Trophoblast cell (in vitro differentiated cells and primary cell): ENCODE measurements around the gene CLEC17A.

Source experiments
- DNase-seq, 2 donors: peaks; one replicate each; pipeline ENCODE4 v3.0.0-alpha.2; 2016
- H2AFZ ChIP-seq: 2 replicates; pipeline ENCODE4 v1.6.1; 2013; ENCODE audit warnings: low read length, moderate library complexity, mild to moderate bottlenecking; ENCODE audit not compliant: insufficient read depth, poor library complexity
- H2AK5ac ChIP-seq: 2 replicates; pipeline ENCODE4 v1.6.1; 2013; ENCODE audit warnings: mild to moderate bottlenecking, low read length
- H2BK120ac ChIP-seq: 2 replicates; pipeline ENCODE4 v1.6.1; 2013; ENCODE audit warnings: low read length, mild to moderate bottlenecking, moderate library complexity; ENCODE audit not compliant: insufficient read depth, poor library complexity
- H2BK12ac ChIP-seq: 2 replicates; pipeline ENCODE4 v1.6.1; 2013; ENCODE audit warnings: mild to moderate bottlenecking, low read length, moderate library complexity
- H2BK5ac ChIP-seq: 2 replicates; pipeline ENCODE4 v1.6.1; 2013; ENCODE audit warnings: low read length, low read depth, moderate library complexity, mild to moderate bottlenecking; ENCODE audit not compliant: poor library complexity
- H3K14ac ChIP-seq: 2 replicates; pipeline ENCODE4 v1.6.1; 2013; ENCODE audit warnings: mild to moderate bottlenecking, low read length
- H3K18ac ChIP-seq: 2 replicates; pipeline ENCODE4 v1.6.1; 2013; ENCODE audit warnings: mild to moderate bottlenecking, low read length
- H3K23ac ChIP-seq: 2 replicates; pipeline ENCODE4 v1.6.1; 2013; ENCODE audit warnings: low read length
- H3K27ac ChIP-seq: 2 replicates; pipeline ENCODE4 v1.5.1; 2013; ENCODE audit warnings: low read depth, mild to moderate bottlenecking, inconsistent platforms, low read length, moderate library complexity
- H3K27me3 ChIP-seq: 2 replicates; pipeline ENCODE4 v1.6.1; 2013; ENCODE audit warnings: inconsistent platforms, mild to moderate bottlenecking, low read length, moderate library complexity; ENCODE audit not compliant: insufficient read depth
- H3K36me3 ChIP-seq, 2 experiments: 1 replicate in 1 of 2; 2 replicates in 1 of 2; pipeline ENCODE4 v1.6.1; 2013; ENCODE audit warnings: low read length in 2 of 2, mild to moderate bottlenecking in 2 of 2, moderate library complexity in 1 of 2; ENCODE audit not compliant: insufficient read depth in 2 of 2, control insufficient read depth in 1 of 2
- H3K4ac ChIP-seq: 2 replicates; pipeline ENCODE4 v1.6.1; 2013; ENCODE audit warnings: low read depth, mild to moderate bottlenecking, low read length, moderate library complexity
- H3K4me1 ChIP-seq, 2 experiments: 1 replicate in 1 of 2; 2 replicates in 1 of 2; pipeline ENCODE4 v1.6.1; 2013; ENCODE audit warnings: low read length in 2 of 2, mild to moderate bottlenecking in 2 of 2, moderate library complexity in 1 of 2; ENCODE audit not compliant: insufficient read depth in 2 of 2, control insufficient read depth in 1 of 2
- H3K4me2 ChIP-seq: 2 replicates; pipeline ENCODE4 v1.6.1; 2013; ENCODE audit warnings: inconsistent platforms, mild to moderate bottlenecking, low read length, moderate library complexity
- H3K4me3 ChIP-seq: 2 replicates; pipeline ENCODE4 v1.5.1; 2013; ENCODE audit warnings: mild to moderate bottlenecking, low read depth, low read length, inconsistent platforms
- H3K79me1 ChIP-seq: one replicate; pipeline ENCODE4 v1.6.1; 2013; ENCODE audit warnings: low read length
- H3K79me2 ChIP-seq: 2 replicates; pipeline ENCODE4 v1.6.1; 2013; ENCODE audit warnings: low read length, mild to moderate bottlenecking; ENCODE audit not compliant: control insufficient read depth, insufficient read depth, poor library complexity
- H3K9ac ChIP-seq: 2 replicates; pipeline ENCODE4 v1.6.1; 2013; ENCODE audit warnings: mild to moderate bottlenecking, low read length
- H3K9me3 ChIP-seq: 2 replicates; pipeline ENCODE4 v1.6.1; 2013; ENCODE audit warnings: low read depth, mild to moderate bottlenecking, control low read depth, inconsistent platforms, low read length; ENCODE audit not compliant: insufficient read depth
- H4K12ac ChIP-seq: 2 replicates; pipeline ENCODE4 v1.6.1; 2013; ENCODE audit warnings: low read depth, mild to moderate bottlenecking, low read length, moderate library complexity
- H4K8ac ChIP-seq: 2 replicates; pipeline ENCODE4 v1.6.1; 2013; ENCODE audit warnings: low read depth, mild to moderate bottlenecking, low read length, moderate library complexity
- H4K91ac ChIP-seq: one replicate; pipeline ENCODE4 v1.6.1; 2013; ENCODE audit warnings: low read depth, mild to moderate bottlenecking, low read length, moderate library complexity
- WGBS: extraction: QIAGEN DNeasy Blood & Tissue Kit; methylation state at CpG from one replicate; pipeline ENCODE4 v1.1.7; 2013; ENCODE audit warnings: missing lambda C conversion rate; ENCODE audit not compliant: insufficient read length, insufficient coverage; ENCODE audit errors: extremely low coverage; 5-methylcytosine and 5-hydroxymethylcytosine counted together

CLEC17A gene

DNA sequence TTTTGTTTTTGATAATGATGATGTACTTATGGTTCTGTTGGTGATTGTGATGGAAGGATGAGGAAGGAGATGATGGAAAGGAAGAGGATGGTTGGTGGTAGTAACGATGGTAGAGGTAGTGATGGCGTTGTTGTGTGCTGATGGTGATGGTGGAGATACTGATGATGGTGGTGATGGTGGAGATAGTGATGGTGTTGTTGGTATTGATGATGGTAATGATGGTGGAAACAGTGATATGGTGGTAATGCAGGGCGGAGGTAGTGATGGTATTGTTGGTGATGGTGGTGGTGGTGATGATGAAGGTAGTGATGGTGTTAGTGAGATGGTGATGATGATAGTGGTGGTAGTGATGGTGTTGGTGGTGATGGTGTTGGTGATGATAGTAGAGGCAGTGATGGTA lies 12.7 kb downstream of the CLEC17A start:
- H2AFZ ChIP-seq, result no peak overlapping the region
- H3K23ac ChIP-seq, result no peak overlapping the region
- no peak overlapping the region for H3K18ac ChIP-seq
- H4K8ac ChIP-seq, result no peak overlapping the region
- no peak overlapping the region for H4K91ac ChIP-seq
- H3K14ac ChIP-seq, result no peak overlapping the region
- peaks cover 40% of the 10 kb centered on the region for H3K9me3 ChIP-seq
- H3K79me2 ChIP-seq, result no peaks in the 10 kb centered on the region
- H3K4ac ChIP-seq, result no peak overlapping the region
- H3K4me1 ChIP-seq, result no peaks in the 10 kb centered on the region
- H3K27ac ChIP-seq, result no peak overlapping the region
- H2BK5ac ChIP-seq, result no peak overlapping the region
- no peak overlapping the region for H3K9ac ChIP-seq
- H2AK5ac ChIP-seq, result no peak overlapping the region
- H3K4me3 ChIP-seq, result no peak overlapping the region
- no peak overlapping the region for H2BK120ac ChIP-seq
- no peaks in the 10 kb centered on the region for H3K36me3 ChIP-seq
- no peak overlapping the region for H4K12ac ChIP-seq
- no peak for DNase-seq
- no peak overlapping the region for H2BK12ac ChIP-seq
- WGBS, result 100% methylated on average over 1 of the region's 3 CpGs
- H3K79me1 ChIP-seq, result no peaks in the 10 kb centered on the region
- H3K4me2 ChIP-seq, result no peak overlapping the region
- H3K27me3 ChIP-seq, result no peaks in the 10 kb centered on the region

DNA sequence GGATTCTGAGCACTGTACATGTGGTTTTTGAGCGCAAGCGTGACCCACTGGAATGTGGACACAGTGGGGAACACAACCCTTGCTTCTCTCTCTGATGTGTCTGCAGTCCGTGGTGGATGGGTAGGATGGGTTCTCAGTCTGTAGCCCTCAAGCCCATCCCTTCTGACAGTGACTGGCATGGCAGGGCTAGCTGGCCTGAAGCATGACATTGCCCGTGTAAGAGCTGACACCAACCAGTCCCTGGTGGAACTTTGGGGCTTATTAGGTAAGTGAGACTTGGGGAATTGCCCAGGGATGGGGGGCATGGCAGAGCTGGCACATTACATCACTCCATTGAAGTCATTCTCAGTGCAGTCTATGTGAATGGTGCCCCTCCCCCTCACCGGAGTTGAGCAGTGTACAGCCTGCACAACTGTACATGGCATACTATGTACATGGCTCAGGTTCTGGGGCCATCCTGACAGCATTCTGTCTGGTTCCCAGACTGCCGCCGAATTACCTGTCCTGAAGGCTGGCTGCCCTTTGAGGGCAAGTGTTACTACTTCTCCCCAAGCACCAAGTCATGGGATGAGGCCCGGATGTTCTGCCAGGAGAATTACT lies 16.8 kb downstream of the CLEC17A start:
- no peaks in the 10 kb centered on the region for H3K79me1 ChIP-seq
- no peak overlapping the region for H2BK5ac ChIP-seq
- H2AFZ ChIP-seq, result no peak overlapping the region
- H4K91ac ChIP-seq, result no peak overlapping the region
- H3K14ac ChIP-seq, result no peak overlapping the region
- no peak overlapping the region for H3K4me2 ChIP-seq
- H3K4ac ChIP-seq, result no peak overlapping the region
- no peaks in the 10 kb centered on the region for H3K36me3 ChIP-seq
- no peaks in the 10 kb centered on the region for H3K27me3 ChIP-seq
- H3K4me3 ChIP-seq, result no peak overlapping the region
- no peaks in the 10 kb centered on the region for H3K79me2 ChIP-seq
- no peak overlapping the region for H3K9ac ChIP-seq
- no peak overlapping the region for H2BK12ac ChIP-seq
- DNase-seq, result no peak
- H3K18ac ChIP-seq, result no peak overlapping the region
- peaks cover 38% of the 10 kb centered on the region for H3K9me3 ChIP-seq
- H3K4me1 ChIP-seq, result no peaks in the 10 kb centered on the region
- no peak overlapping the region for H4K12ac ChIP-seq
- H2BK120ac ChIP-seq, result no peak overlapping the region
- no CpG with 5 or more reads among the region's 8 CpGs for WGBS
- no peak overlapping the region for H3K27ac ChIP-seq
- H4K8ac ChIP-seq, result no peak overlapping the region
- no peak overlapping the region for H3K23ac ChIP-seq
- no peak overlapping the region for H2AK5ac ChIP-seq

DNA sequence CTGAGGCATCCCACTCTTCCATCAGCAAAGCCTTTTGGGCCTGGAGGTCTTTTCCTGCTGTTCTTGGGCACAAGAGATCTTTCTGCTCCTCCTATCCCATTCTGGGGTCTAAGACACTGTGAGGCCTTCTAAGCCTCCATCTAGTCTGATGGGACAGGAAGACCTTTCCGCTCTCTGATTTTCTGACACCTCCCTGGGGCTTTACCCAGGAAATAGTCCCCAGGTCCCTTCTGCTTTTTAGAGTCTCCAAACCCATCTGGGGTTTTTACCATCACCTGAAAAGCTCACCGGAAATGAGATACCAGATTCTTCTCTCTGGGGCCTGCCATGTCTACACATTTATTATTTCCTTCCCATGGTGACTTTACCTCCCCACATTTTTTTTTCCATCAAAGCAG lies 21.1 kb downstream of the CLEC17A start:
- H2BK120ac ChIP-seq, result no peak overlapping the region
- H3K14ac ChIP-seq, result no peak overlapping the region
- H3K4me3 ChIP-seq, result no peak overlapping the region
- H3K27me3 ChIP-seq, result no peaks in the 10 kb centered on the region
- H2BK12ac ChIP-seq, result no peak overlapping the region
- H3K36me3 ChIP-seq, result no peaks in the 10 kb centered on the region
- no peak overlapping the region for H2BK5ac ChIP-seq
- H3K4me2 ChIP-seq, result no peak overlapping the region
- no peak overlapping the region for H3K23ac ChIP-seq
- H3K27ac ChIP-seq, result no peak overlapping the region
- no peaks in the 10 kb centered on the region for H3K4me1 ChIP-seq
- H3K79me1 ChIP-seq, result no peaks in the 10 kb centered on the region
- no peak overlapping the region for H4K8ac ChIP-seq
- H4K91ac ChIP-seq, result no peak overlapping the region
- no peak for DNase-seq
- H3K4ac ChIP-seq, result no peak overlapping the region
- no peak overlapping the region for H2AK5ac ChIP-seq
- H3K18ac ChIP-seq, result no peak overlapping the region
- peaks cover 33% of the 10 kb centered on the region for H3K9me3 ChIP-seq
- no peak overlapping the region for H4K12ac ChIP-seq
- no peak overlapping the region for H2AFZ ChIP-seq
- H3K9ac ChIP-seq, result no peak overlapping the region
- WGBS, result no CpG with 5 or more reads among the region's 2 CpGs
- no peaks in the 10 kb centered on the region for H3K79me2 ChIP-seq

DNA sequence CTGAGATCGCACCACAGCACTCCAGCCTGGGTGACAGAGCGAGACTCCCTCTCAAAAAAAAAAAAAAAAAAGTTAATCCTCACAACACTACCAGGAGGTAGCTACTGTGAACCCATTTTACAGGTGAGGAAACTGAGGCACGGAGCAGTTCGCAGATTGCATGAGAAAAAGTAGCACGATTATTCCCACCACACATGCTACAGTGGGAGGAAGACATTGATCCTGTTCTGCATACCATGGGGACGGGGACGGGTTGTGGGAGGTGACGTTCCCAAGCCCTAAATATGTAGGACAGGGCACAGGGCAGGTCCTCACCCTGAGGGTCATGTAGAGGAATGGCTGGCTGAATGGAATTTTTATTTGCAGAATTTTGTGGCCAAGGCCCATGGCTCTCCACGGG lies 23.7 kb downstream of the CLEC17A start:
- Histone ChIP-seq H4K91ac (no peak overlapping the region), H3K18ac (no peak overlapping the region), H3K4me1 (no peaks in the 10 kb centered on the region), H3K9me3 (peaks cover 34% of the 10 kb centered on the region), H4K8ac (no peak overlapping the region), H3K79me1 (no peaks in the 10 kb centered on the region), H3K4me2 (no peak overlapping the region), H2AFZ (no peak overlapping the region), H2BK12ac (no peak overlapping the region), H3K27ac (no peak overlapping the region), H3K14ac (no peak overlapping the region), H4K12ac (no peak overlapping the region), H3K36me3 (no peaks in the 10 kb centered on the region), H3K79me2 (no peaks in the 10 kb centered on the region), H3K4me3 (no peak overlapping the region), H3K9ac (no peak overlapping the region), H3K27me3 (no peaks in the 10 kb centered on the region), H2AK5ac (no peak overlapping the region), H2BK120ac (no peak overlapping the region), H3K23ac (no peak overlapping the region), H3K4ac (no peak overlapping the region), H2BK5ac (no peak overlapping the region)
- WGBS, result no CpG with 5 or more reads among the region's 9 CpGs
- no peak for DNase-seq
